KG1 (cell line): ENCODE measurements around the gene S100A7A.
"Not testable (repeated sequence)": the region's sequence is repeated elsewhere in the genome, so short reads cannot be mapped to it uniquely, and the experiment has no call there.

Experiments used
- DNase-seq: peaks from one replicate; lab custom pipeline; 2025; lab: John Stamatoyannopoulos, UW

S100A7A gene

GRCh38 chr1:153395136-153395685 is 21.1 kb upstream of the S100A7A start:
- DNase-seq: no peak

- no peak for DNase-seq
Observed at GRCh38 chr1:153395776-153396175, 20.5 kb upstream of the S100A7A start.

- DNase-seq: no peak
Observed at GRCh38 chr1:153396461-153396860, 19.9 kb upstream of the S100A7A start.

GRCh38 chr1:153397051-153397923 is 19.0 kb upstream of the S100A7A start:
- DNase-seq: no peak

GRCh38 chr1:153397924-153398651 is 18.2 kb upstream of the S100A7A start:
- no peak for DNase-seq

GRCh38 chr1:153399401-153400055 is 16.8 kb upstream of the S100A7A start:
- no peak for DNase-seq

GRCh38 chr1:153400244-153400643 is 16.1 kb upstream of the S100A7A start:
- DNase-seq: no peak

- DNase-seq: no peak
Observed at GRCh38 chr1:153401461-153401860, 14.9 kb upstream of the S100A7A start.

- DNase-seq: no peak
Observed at GRCh38 chr1:153402226-153402625, 14.1 kb upstream of the S100A7A start.

GRCh38 chr1:153403421-153404085 is 12.8 kb upstream of the S100A7A start:
- no peak for DNase-seq

- no peak for DNase-seq
Observed at GRCh38 chr1:153404086-153404635, 12.2 kb upstream of the S100A7A start.

GRCh38 chr1:153404768-153405167 is 11.6 kb upstream of the S100A7A start:
- DNase-seq: no peak

GRCh38 chr1:153405825-153406599 is 10.3 kb upstream of the S100A7A start:
- not testable (repeated sequence) for DNase-seq

GRCh38 chr1:153407274-153407673 is 9.0 kb upstream of the S100A7A start:
- not testable (repeated sequence) for DNase-seq

- not testable (repeated sequence) for DNase-seq
Observed at GRCh38 chr1:153413961-153414360, 2.4 kb upstream of the S100A7A start.

- DNase-seq: no peak
Observed at GRCh38 chr1:153417136-153417888, 992 bp downstream of the S100A7A start.

- not testable (repeated sequence) for DNase-seq
Observed at GRCh38 chr1:153418758-153419435, 2.6 kb downstream of the S100A7A start.

GRCh38 chr1:153419436-153419793 is 3.1 kb downstream of the S100A7A start:
- DNase-seq: not testable (repeated sequence)

- DNase-seq: no peak
Observed at GRCh38 chr1:153420306-153420705, 4.0 kb downstream of the S100A7A start.
